Measurements from ENCODE around the gene CABP4. TPM values are rescaled to one million over a fixed set of nuclear protein-coding genes. Genes with fewer than 3 reads are reported as not detected.

CABP4 gene
- total RNA-seq, 1 donor from 2014 or later = 1.4 TPM

DNA sequence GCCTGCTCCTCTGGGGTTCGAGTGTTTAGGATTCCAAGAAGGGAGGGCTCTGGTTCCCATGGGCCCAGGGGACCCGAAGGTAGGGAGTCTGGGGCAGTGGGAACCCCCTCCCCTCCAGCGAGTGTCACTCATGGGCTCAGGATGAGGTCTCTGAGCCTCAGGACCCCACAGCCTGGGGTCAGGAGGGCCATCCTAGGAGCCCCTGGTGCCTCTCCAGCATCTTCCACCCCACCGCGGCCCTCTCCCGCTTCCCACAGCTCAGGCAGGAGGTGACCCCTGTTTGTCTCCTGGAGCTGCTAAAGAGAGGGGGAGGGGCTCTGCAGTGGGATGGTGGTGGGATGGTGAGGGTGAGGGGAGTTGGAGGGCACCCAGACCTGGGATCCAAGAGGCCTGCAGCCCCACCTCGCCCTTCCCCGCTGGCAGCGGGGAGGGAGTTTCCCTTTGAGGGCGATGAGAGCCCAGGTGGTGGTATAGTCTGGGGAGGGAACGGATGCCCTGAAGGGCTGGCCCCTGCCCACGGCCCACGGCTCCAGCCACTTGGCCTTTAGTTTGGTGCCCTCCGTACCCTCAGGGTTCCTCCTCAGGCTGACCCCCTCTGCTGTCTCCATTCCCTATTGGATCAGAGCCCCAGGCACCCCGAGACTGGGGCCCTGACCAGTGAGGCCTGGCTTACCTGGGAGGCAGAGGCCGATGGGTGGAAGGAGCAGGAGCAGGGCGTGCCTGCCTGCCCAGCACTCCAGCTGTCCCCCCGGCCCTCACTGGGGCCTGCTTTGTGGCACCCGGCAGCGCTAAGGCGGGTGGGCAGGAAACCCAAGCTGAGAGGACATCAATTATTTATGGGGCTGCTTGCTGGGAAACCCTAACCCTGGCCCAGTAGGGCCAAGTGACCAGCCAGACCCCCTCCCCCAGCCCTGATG lies 1.1 kb upstream of the CABP4 start:
- TF ChIP-seq, protein P1, sequence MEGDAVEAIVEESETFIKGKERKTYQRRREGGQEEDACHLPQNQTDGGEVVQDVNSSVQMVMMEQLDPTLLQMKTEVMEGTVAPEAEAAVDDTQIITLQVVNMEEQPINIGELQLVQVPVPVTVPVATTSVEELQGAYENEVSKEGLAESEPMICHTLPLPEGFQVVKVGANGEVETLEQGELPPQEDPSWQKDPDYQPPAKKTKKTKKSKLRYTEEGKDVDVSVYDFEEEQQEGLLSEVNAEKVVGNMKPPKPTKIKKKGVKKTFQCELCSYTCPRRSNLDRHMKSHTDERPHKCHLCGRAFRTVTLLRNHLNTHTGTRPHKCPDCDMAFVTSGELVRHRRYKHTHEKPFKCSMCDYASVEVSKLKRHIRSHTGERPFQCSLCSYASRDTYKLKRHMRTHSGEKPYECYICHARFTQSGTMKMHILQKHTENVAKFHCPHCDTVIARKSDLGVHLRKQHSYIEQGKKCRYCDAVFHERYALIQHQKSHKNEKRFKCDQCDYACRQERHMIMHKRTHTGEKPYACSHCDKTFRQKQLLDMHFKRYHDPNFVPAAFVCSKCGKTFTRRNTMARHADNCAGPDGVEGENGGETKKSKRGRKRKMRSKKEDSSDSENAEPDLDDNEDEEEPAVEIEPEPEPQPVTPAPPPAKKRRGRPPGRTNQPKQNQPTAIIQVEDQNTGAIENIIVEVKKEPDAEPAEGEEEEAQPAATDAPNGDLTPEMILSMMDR (IDR thresholded peaks at IDR 0.05; ENCODE audit: borderline replicate concordance) = no peak
- Histone ChIP-seq H3K4me3 (no peak overlapping the region), H3K27ac (replicated peaks) (no peak overlapping the region), H3K4me1 (peaks cover 9% of the 10 kb centered on the region), H3K9me3 (replicated peaks) (no peaks in the 10 kb centered on the region), H3K27me3 (ENCODE audit: low read depth) (no peaks in the 10 kb centered on the region), H3K36me3 (no peaks in the 10 kb centered on the region)
- intact Hi-C loops (cut with micrococcal nuclease) = no loop called here
- DNase-seq = no peak

DNA sequence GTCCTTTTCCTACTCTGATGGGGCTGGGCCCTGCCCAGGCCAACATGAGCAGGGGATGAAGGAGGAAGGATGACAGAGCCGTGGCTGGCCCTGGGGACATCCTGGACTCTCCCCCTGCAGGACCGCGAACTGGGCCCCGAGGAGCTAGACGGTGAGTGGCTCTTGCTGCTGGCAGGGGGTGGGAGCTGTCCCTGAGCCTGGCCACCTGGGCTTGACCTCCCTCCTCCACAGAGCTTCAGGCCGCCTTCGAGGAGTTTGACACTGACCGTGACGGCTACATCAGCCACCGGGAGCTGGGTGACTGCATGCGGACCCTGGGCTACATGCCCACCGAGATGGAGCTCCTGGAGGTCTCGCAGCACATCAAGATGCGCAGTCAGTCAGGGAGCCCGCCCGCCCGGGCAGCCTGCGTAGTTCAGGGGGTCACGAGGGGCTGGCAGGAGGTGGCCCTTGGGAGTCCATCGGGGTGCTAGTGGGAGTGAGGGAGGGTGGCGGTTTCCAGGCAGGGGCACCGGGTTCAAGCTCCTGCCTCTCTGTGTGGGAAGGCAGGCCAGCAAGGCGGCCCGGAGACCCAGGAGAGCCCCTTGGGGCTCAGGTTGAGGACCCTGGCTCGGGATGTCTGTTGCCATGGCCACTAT lies 1.0 kb downstream of the CABP4 start:
- TF ChIP-seq, protein P1 (IDR thresholded peaks at IDR 0.05; ENCODE audit: borderline replicate concordance) = no peak
- Histone ChIP-seq H3K4me1 (peaks cover 9% of the 10 kb centered on the region), H3K27me3 (ENCODE audit: low read depth) (no peaks in the 10 kb centered on the region), H3K36me3 (no peaks in the 10 kb centered on the region), H3K4me3 (no peak overlapping the region), H3K27ac (replicated peaks) (no peak overlapping the region), H3K9me3 (replicated peaks) (no peaks in the 10 kb centered on the region)
- intact Hi-C loops (cut with micrococcal nuclease) = no loop called here
- DNase-seq = no peak

DNA sequence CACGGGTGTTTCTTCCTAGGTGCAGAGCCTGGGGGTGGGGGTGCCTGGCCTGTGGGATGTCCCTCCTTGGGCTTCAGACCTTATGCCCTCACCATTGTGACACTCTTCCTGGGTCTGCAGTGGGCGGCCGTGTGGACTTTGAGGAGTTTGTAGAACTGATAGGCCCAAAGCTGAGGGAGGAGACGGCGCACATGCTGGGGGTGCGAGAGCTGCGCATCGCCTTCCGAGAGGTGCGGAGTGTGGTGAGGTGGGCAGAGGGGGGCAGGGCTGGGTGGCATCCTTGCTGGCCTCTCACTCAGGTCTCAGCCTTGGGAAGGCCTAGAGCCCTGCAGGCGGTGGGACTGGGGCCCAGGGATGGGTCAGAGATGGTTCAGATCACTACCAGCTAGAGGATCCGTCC lies 2.3 kb downstream of the CABP4 start:
- TF ChIP-seq, protein P1 (IDR thresholded peaks at IDR 0.05; ENCODE audit: borderline replicate concordance) = no peak
- DNase-seq = no peak
- H3K27me3 ChIP-seq (ENCODE audit: low read depth) = no peaks in the 10 kb centered on the region
- H3K36me3 ChIP-seq = no peaks in the 10 kb centered on the region
- peaks cover 6% of the 10 kb centered on the region for H3K4me1 ChIP-seq
- intact Hi-C loops (cut with micrococcal nuclease) = no loop called here
- H3K4me3 ChIP-seq = no peak overlapping the region
- no peak overlapping the region for H3K27ac ChIP-seq (replicated peaks)
- no peaks in the 10 kb centered on the region for H3K9me3 ChIP-seq (replicated peaks)

DNA sequence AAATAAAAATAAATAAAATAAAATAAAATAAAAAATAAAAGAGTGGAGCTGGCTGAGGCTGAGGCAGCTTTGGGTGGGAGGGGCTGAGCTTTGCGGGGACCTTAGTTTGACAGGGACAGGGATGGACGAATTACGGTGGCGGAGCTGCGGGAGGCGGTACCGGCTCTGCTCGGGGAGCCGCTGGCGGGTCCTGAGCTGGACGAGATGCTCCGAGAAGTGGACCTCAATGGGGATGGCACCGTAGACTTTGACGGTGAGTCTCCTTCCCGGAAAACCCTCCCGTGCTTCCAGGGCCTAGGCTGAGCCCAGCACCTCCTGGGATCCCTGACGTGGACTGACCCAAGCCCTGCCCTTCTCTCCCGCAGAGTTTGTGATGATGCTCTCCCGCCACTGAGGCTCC lies 3.1 kb downstream of the CABP4 start:
- DNase-seq = no peak
- Histone ChIP-seq H3K27ac (replicated peaks) (no peak overlapping the region), H3K4me1 (peaks cover 2% of the 10 kb centered on the region), H3K4me3 (no peak overlapping the region), H3K27me3 (ENCODE audit: low read depth) (no peaks in the 10 kb centered on the region), H3K36me3 (no peaks in the 10 kb centered on the region), H3K9me3 (replicated peaks) (no peaks in the 10 kb centered on the region)
- TF ChIP-seq, protein P1 (IDR thresholded peaks at IDR 0.05; ENCODE audit: borderline replicate concordance) = no peak
- intact Hi-C loops (cut with micrococcal nuclease) = no loop called here

DNA sequence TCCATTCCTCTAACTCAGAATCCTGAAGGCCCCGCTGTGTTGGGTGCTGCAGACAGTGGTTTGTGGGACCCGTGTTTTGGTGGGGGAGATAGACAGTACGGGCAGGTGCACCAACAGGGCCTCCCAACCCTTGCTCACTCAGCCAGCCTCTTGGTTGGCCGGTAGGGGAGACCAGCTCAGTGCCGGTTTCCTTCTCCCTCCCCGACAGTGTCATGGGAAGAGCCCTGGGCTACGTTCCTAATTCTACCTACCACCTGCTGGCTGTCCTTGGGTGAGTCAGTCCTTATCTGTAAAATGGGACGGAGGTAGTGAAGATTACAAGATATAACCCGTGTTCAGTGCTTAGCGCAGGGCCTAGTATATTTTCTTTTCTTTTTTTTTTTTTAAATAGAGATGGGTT lies 8.0 kb downstream of the CABP4 start:
- DNase-seq = no peak
- H3K4me3 ChIP-seq = no peak overlapping the region
- intact Hi-C loops (cut with micrococcal nuclease) = no loop called here

More for the DNA sequence above, 8.0 kb downstream of the CABP4 start:
- no peaks in the 10 kb centered on the region for H3K9me3 ChIP-seq (replicated peaks)
- H3K27ac ChIP-seq (replicated peaks) = no peak overlapping the region
- H3K36me3 ChIP-seq = no peaks in the 10 kb centered on the region
- TF ChIP-seq, protein P1 (IDR thresholded peaks at IDR 0.05; ENCODE audit: borderline replicate concordance) = no peak
- H3K4me1 ChIP-seq = peaks cover 35% of the 10 kb centered on the region
- H3K27me3 ChIP-seq (ENCODE audit: low read depth) = no peaks in the 10 kb centered on the region
